HCT116 (cell line): ENCODE data around the gene RBKS. TPM values are rescaled to one million over a fixed set of nuclear protein-coding genes. Genes with fewer than 3 reads are reported as not detected.

Experiments
- ATAC-seq: fragments of 200-7000 bp; cut with Tn5 transposase; 2 replicates; pipeline ENCODE4 v1.9.1; 2020; ENCODE audit warnings: mild to moderate bottlenecking, moderate library complexity
- BruUV-seq: library from RNA; stranded (reverse); fragments of 400-500 nt; replicated peaks from 2 replicates; lab custom pipeline; 2021; lab: Mats Ljungman, UMichigan
- CTCF ChIA-PET: fragments of 300-600 bp; sonication (Branson Sonifier 250); formaldehyde crosslinking; loops from one replicate; lab custom pipeline; 2021; ENCODE audit warnings: antibody characterized with exemption; lab: Charles Lee
- POLR2A ChIA-PET: fragments of 300-600, 350-600 bp; sonication (Branson Sonifier 250); formaldehyde crosslinking; loops from one replicate; lab custom pipeline; 2021; ENCODE audit warnings: antibody characterized with exemption; lab: Charles Lee
- RAD21 ChIA-PET, 2 experiments: fragments of 300-600 bp; sonication (Branson Sonifier 250); formaldehyde crosslinking; loops; one replicate each; lab custom pipeline; 2023; ENCODE audit warnings: low total read pairs in 2 of 2; ENCODE audit not compliant: uncharacterized antibody in 2 of 2, unreplicated experiment in 2 of 2, low non-redundant PET in 1 of 2; lab: Charles Lee
- DNase-seq: peaks from one replicate; pipeline ENCODE4 v3.0.0-alpha.2; 2010; ENCODE audit warnings: low read depth, low spot score
- H2AFZ ChIP-seq: fragments of 200-600 bp; shearing (Covaris generic), sonication (generic); 2 replicates; pipeline ENCODE4 v1.6.1; 2017; ENCODE audit warnings: low read depth, mixed run types, mixed read lengths, antibody characterized with exemption, low read length; ENCODE audit not compliant: poor library complexity, severe bottlenecking
- H3K27ac ChIP-seq: 2 replicates; pipeline ENCODE4 v1.5.1; 2012; ENCODE audit warnings: low read depth, low read length
- H3K27me3 ChIP-seq: fragments of 200-600 bp; sonication (generic); 2 replicates; pipeline ENCODE4 v1.6.1; 2016; ENCODE audit warnings: mixed run types, low read length, mixed read lengths; ENCODE audit not compliant: insufficient read depth
- H3K36me3 ChIP-seq, 2 experiments: fragments of 200-500 bp in 1 of 2; fragments of 200-600 bp in 1 of 2; sonication (Bioruptor generic) in 1 of 2; sonication (generic) in 1 of 2; 2 replicates each; pipeline versions ENCODE4 v1.5.1 to v1.6.1; 2014 to 2016; ENCODE audit warnings: low read length in 2 of 2, inconsistent platforms in 1 of 2, mixed read lengths in 1 of 2, mixed run types in 1 of 2; ENCODE audit not compliant: insufficient read depth in 2 of 2, control insufficient read depth in 1 of 2
- H3K4me1 ChIP-seq, 2 experiments: fragments of 200-600 bp in 1 of 2; sonication (generic) in 1 of 2; 2 replicates each; pipeline versions ENCODE4 v1.5.1 to v1.6.1; 2012 to 2017; ENCODE audit warnings: low read length in 2 of 2, inconsistent platforms in 1 of 2, mild to moderate bottlenecking in 1 of 2, mixed read lengths in 1 of 2, mixed run types in 1 of 2, moderate library complexity in 1 of 2; ENCODE audit not compliant: insufficient read depth in 2 of 2, control insufficient read depth in 1 of 2
- H3K4me2 ChIP-seq: fragments of 200-600 bp; sonication (generic); 2 replicates; pipeline ENCODE4 v1.6.1; 2017; ENCODE audit warnings: mixed run types, low read length, mixed read lengths
- H3K4me3 ChIP-seq, 2 experiments: fragments of 200-600 bp in 1 of 2; sonication (generic) in 1 of 2; replicated peaks in 1 of 2; 2 replicates each; pipeline ENCODE4 v1.5.1; 2011 to 2016; ENCODE audit warnings: low read length in 2 of 2, control low read depth in 1 of 2, low read depth in 1 of 2, mild to moderate bottlenecking in 1 of 2, mixed read lengths in 1 of 2, mixed run types in 1 of 2
- H3K79me2 ChIP-seq: fragments of 200-600 bp; sonication (generic); 2 replicates; pipeline ENCODE4 v1.6.1; 2017; ENCODE audit warnings: mild to moderate bottlenecking, mixed run types, low read length, moderate library complexity, mixed read lengths; ENCODE audit not compliant: insufficient read depth
- H3K9ac ChIP-seq: fragments of 200-600 bp; sonication (generic); 2 replicates; pipeline ENCODE4 v1.6.1; 2016; ENCODE audit warnings: low read length, mixed read lengths
- H3K9me2 ChIP-seq: fragments of 200-600 bp; sonication (generic), shearing (Covaris generic); 2 replicates; pipeline ENCODE4 v1.6.1; 2017; ENCODE audit warnings: mixed run types, mild to moderate bottlenecking, moderate library complexity; ENCODE audit not compliant: insufficient read depth
- H3K9me3 ChIP-seq, 2 experiments: fragments of 200-500 bp in 1 of 2; fragments of 200-600 bp in 1 of 2; sonication (Bioruptor generic) in 1 of 2; sonication (generic) in 1 of 2; 2 replicates each; pipeline ENCODE4 v1.6.1; 2014 to 2017; ENCODE audit warnings: low read length in 2 of 2, mixed read lengths in 2 of 2, inconsistent platforms in 1 of 2, low read depth in 1 of 2, mild to moderate bottlenecking in 1 of 2, mixed run types in 1 of 2, moderate library complexity in 1 of 2; ENCODE audit not compliant: control insufficient read depth in 1 of 2, insufficient read depth in 1 of 2
- H4K20me1 ChIP-seq: fragments of 200-600 bp; sonication (generic), shearing (Covaris generic); 2 replicates; pipeline ENCODE4 v1.6.1; 2017; ENCODE audit warnings: mixed run types, mild to moderate bottlenecking, moderate library complexity; ENCODE audit not compliant: insufficient read depth
- ATF3 ChIP-seq: IDR thresholded peaks from 2 replicates; pipeline ENCODE4 v1.6.1; 2012
- CBX3 ChIP-seq: IDR thresholded peaks from 2 replicates; pipeline ENCODE4 v1.6.1; 2012; ENCODE audit warnings: low read depth
- CEBPB ChIP-seq: IDR thresholded peaks from 2 replicates; pipeline ENCODE4 v1.6.1; 2012; ENCODE audit warnings: low read depth
- CTCF ChIP-seq, 3 experiments: fragments of 200-600 bp in 1 of 3; sonication (generic) in 1 of 3; IDR thresholded peaks in 2 of 3; conservative IDR thresholded peaks in 1 of 3; 2 replicates each; pipeline ENCODE4 v1.5.1; 2012 to 2017; ENCODE audit warnings: low read depth in 2 of 3, low read length in 2 of 3, antibody characterized with exemption in 1 of 3, borderline replicate concordance in 1 of 3, control low read depth in 1 of 3, mild to moderate bottlenecking in 1 of 3, mixed read lengths in 1 of 3, mixed run types in 1 of 3, moderate library complexity in 1 of 3; ENCODE audit not compliant: insufficient read depth in 1 of 3
- ELF1 ChIP-seq: IDR thresholded peaks from 2 replicates; pipeline ENCODE4 v1.6.1; 2012; ENCODE audit warnings: low read depth, borderline replicate concordance
- EZH2 ChIP-seq: fragments of 200-600 bp; sonication (generic); IDR thresholded peaks from 2 replicates; pipeline ENCODE4 v1.6.1; 2017; ENCODE audit warnings: antibody characterized with exemption, mixed run types
- EZH2phosphoT487 ChIP-seq: fragments of 200-600 bp; IDR thresholded peaks from 2 replicates; pipeline ENCODE4 v1.6.1; 2018; ENCODE audit warnings: antibody characterized with exemption, borderline replicate concordance
- FOSL1 ChIP-seq: IDR thresholded peaks from 2 replicates; pipeline ENCODE4 v1.6.1; 2012; ENCODE audit warnings: low read depth
- JUND ChIP-seq: IDR thresholded peaks from 2 replicates; pipeline ENCODE4 v1.6.1; 2012
- MAX ChIP-seq: IDR thresholded peaks from 2 replicates; pipeline ENCODE4 v1.6.1; 2012
- RAD21 ChIP-seq: IDR thresholded peaks from 2 replicates; pipeline ENCODE4 v1.6.1; 2012; ENCODE audit warnings: low read depth, mild to moderate bottlenecking
- REST ChIP-seq: IDR thresholded peaks from 2 replicates; pipeline ENCODE4 v1.6.1; 2012; ENCODE audit warnings: low read depth
- SIN3A ChIP-seq: IDR thresholded peaks from 2 replicates; pipeline ENCODE4 v1.6.1; 2012; ENCODE audit warnings: low read depth
- SP1 ChIP-seq: IDR thresholded peaks from 2 replicates; pipeline ENCODE4 v1.6.1; 2012; ENCODE audit warnings: low read depth
- TCF7L2 ChIP-seq: IDR thresholded peaks from 2 replicates; pipeline ENCODE4 v1.7.0; 2011; ENCODE audit warnings: borderline replicate concordance, inconsistent platforms; ENCODE audit not compliant: insufficient read depth, insufficient read length; ENCODE audit errors: extremely low read depth
- YY1 ChIP-seq: IDR thresholded peaks from 2 replicates; pipeline ENCODE4 v1.6.1; 2011; ENCODE audit warnings: low read length, low read depth, moderate library complexity, mild to moderate bottlenecking; ENCODE audit not compliant: insufficient replicate concordance; ENCODE audit errors: extremely low read depth
- ZBTB33 ChIP-seq: IDR thresholded peaks from 2 replicates; pipeline ENCODE4 v1.6.1; 2011; ENCODE audit warnings: mild to moderate bottlenecking, low read length, moderate library complexity; ENCODE audit not compliant: insufficient replicate concordance; ENCODE audit errors: extremely low read depth
- ZFX ChIP-seq: fragments of 450-650 bp; IDR thresholded peaks from 2 replicates; pipeline ENCODE4 v1.6.1; 2017
- intact Hi-C: fragments of 100-400 bp; cut with micrococcal nuclease; formaldehyde crosslinking; loops from 2 replicates; pipeline ENCODE4 v1.10.0; 2022
- total RNA-seq: library from RNA; stranded (reverse); gene quantifications from one replicate; pipeline ENCODE4 v1.2.1, GENCODE V29; 2021; ENCODE audit not compliant: unreplicated experiment

Gene RBKS
- total RNA-seq, 1 experiment from 2014 or later: 2.4 TPM

- ChIA-PET RAD21 (no interaction called here), CTCF (no interaction called here), POLR2A (no interaction called here)
- Histone ChIP-seq H3K27ac (no peak overlapping the region), H3K9me3 (no peaks in the 10 kb centered on the region), H3K4me1 (peaks cover 0 to 6% of the 10 kb centered on the region in 2 experiments; a peak in 1 of 4 replicates), H3K4me3 (no peak overlapping the region), H3K36me3 (no peaks in the 10 kb centered on the region), H3K27me3 (no peaks in the 10 kb centered on the region), H3K9me2 (no peaks in the 10 kb centered on the region), H3K9ac (no peak overlapping the region), H2AFZ (no peak overlapping the region), H4K20me1 (no peaks in the 10 kb centered on the region), H3K79me2 (peaks cover 3% of the 10 kb centered on the region; the same call in 1 of the 2 replicates), H3K4me2 (no peak overlapping the region)
- no peak for TF ChIP-seq JUND
- TF ChIP-seq FOSL1: no peak
- no peak for TF ChIP-seq EZH2phosphoT487
- TF ChIP-seq ZBTB33: no peak
- TF ChIP-seq MAX: no peak
- no peak for TF ChIP-seq EZH2
- TF ChIP-seq REST: no peak
- no peak for TF ChIP-seq ATF3
- no peak for TF ChIP-seq CTCF (IDR thresholded peaks at IDR 0.05 in 2 of 3, conservative IDR thresholded peaks at IDR 0.05 in 1 of 3; ENCODE audit: borderline replicate concordance in 1 of 3, insufficient read depth in 1 of 3, low read depth in 2 of 3, low read length in 2 of 3)
- no peak for TF ChIP-seq ZFX
- no peak for TF ChIP-seq TCF7L2
- no peak for TF ChIP-seq CEBPB
- TF ChIP-seq CBX3: no peak
- TF ChIP-seq SP1: no peak
- TF ChIP-seq SIN3A: no peak
- TF ChIP-seq RAD21: no peak
- no peak for TF ChIP-seq ELF1
- TF ChIP-seq YY1: no peak
- ATAC-seq: no peak
- intact Hi-C loops: no loop called here
- no peak for DNase-seq
- BruUV-seq: no TSS peak
Measured at GRCh38 chr2:27915191-27915590, 25.0 kb upstream of the RBKS start.
